Measurements from ENCODE around the gene PAFAH2.

DNA sequence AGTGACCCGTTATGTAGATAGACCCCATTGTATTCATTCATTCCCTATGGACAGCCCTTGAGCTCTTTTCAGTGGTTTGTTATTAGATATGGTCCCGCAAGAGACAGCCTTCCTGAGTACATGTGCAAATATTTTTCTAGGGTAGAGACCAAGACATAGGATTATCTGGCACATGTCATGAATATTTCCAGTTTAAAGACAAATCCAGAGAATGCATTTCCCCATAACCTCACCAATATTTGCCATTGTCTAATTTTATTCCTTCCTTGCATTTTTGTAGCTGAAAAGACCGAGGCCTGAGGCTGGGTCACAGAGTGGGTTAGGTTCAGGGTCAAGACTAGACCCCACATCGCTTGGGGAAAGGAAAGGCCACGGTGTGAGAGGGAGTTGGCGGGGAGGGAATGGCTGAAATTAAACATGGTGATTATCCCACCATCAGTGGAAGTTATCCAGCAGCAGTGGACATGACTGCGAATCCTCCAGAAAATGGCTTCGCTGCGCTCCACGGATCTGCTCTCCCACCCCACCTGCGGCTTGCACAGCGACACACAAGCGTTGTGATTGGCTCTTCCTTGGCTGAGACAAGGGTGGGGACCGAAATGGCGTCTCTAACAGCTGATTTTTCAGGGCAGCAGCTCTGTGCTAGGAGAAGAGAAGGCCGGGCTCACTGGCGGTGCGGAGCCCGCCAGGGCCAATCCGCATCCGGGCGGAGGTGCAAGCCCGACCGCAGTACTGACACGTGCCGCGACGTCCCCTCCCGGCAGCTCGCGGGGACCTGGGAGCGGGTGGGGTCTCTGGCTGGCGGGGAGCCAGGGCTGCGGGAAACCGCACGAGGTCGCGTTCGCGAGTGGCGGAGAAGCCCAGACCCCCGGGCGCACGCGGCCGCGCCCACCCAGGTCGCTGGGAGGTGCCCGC lies 75.5 kb downstream of the PAFAH2 start:
- TF ChIP-seq GMEB1 (CRISPR knock-in tag; IDR thresholded peaks at IDR 0.05; ENCODE audit: borderline replicate concordance) (no peak), ZNF615 (CRISPR knock-in tag; IDR thresholded peaks at IDR 0.05; ENCODE audit: borderline replicate concordance) (no peak), RAD21 (CRISPR knock-in tag; IDR thresholded peaks at IDR 0.05) (no peak), EZH2 (conservative IDR thresholded peaks at IDR 0.05; ENCODE audit: low read depth, low read length) (no peak), NR2C2 (CRISPR knock-in tag; IDR thresholded peaks at IDR 0.05; ENCODE audit: borderline replicate concordance) (no peak), SRY (CRISPR knock-in tag; IDR thresholded peaks at IDR 0.05) (no peak), SMC3 (IDR thresholded peaks at IDR 0.05; ENCODE audit: low read length) (no peak), SAFB2 (CRISPR knock-in tag; IDR thresholded peaks at IDR 0.05; ENCODE audit: borderline replicate concordance, low read depth) (no peak)
